GM19468 (cell line): ENCODE results near the gene DGAT2.
A peak's percentile ranks its signal among the peaks of the same experiment; 100 is the strongest.
"Not testable (repeated sequence)": the region's sequence is repeated elsewhere in the genome, so short reads cannot be mapped to it uniquely, and the experiment has no call there.

Experiments
- ATAC-seq: cut with Tn5 transposase; IDR thresholded peaks from one replicate; pipeline ENCODE4 v1.9.1; 2021; ENCODE audit warnings: mild to moderate bottlenecking, moderate library complexity, moderate number of reproducible peaks; ENCODE audit not compliant: unreplicated experiment; ENCODE audit errors: extremely low read depth

DGAT2 gene, protein sequence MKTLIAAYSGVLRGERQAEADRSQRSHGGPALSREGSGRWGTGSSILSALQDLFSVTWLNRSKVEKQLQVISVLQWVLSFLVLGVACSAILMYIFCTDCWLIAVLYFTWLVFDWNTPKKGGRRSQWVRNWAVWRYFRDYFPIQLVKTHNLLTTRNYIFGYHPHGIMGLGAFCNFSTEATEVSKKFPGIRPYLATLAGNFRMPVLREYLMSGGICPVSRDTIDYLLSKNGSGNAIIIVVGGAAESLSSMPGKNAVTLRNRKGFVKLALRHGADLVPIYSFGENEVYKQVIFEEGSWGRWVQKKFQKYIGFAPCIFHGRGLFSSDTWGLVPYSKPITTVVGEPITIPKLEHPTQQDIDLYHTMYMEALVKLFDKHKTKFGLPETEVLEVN

DNA sequence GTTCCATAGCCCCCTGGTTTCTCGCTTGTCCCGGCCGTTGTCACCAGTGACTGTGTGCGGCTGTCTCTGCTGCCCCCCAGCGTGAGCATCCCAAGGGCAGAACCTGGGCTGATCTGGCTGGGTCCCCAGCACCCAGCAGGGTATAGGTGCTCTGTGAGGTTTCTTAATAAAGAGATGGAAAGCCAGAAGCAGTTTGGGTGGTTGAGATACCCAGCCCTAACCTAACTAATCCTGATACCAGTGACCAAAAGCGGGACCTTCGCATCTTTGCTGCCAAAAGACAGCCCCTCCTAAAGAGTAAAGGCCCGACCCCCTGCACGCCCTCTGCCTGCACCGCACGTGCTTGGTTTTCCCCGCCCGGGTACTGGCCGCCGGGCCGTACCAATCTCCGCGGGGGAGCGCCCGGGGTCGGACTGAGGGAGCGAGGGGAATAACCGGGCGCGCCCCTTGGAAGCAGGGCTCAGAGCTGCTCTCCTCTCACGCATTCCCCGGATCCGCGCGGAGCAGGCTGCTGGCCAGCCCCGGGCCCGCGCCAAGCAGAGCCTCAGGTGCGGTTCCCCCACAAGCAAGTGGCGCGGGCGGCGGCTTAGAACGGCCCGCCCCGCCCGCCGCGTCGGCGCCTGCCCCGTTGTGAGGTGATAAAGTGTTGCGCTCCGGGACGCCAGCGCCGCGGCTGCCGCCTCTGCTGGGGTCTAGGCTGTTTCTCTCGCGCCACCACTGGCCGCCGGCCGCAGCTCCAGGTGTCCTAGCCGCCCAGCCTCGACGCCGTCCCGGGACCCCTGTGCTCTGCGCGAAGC, at the start of gene DGAT2:
Gene DGAT2, plus strand, starts transcription at position 667 of the 797 bp plus-strand sequence. CDS start 214 bp downstream, outside the sequence.
- ATAC-seq, result peak; percentile 68

DNA sequence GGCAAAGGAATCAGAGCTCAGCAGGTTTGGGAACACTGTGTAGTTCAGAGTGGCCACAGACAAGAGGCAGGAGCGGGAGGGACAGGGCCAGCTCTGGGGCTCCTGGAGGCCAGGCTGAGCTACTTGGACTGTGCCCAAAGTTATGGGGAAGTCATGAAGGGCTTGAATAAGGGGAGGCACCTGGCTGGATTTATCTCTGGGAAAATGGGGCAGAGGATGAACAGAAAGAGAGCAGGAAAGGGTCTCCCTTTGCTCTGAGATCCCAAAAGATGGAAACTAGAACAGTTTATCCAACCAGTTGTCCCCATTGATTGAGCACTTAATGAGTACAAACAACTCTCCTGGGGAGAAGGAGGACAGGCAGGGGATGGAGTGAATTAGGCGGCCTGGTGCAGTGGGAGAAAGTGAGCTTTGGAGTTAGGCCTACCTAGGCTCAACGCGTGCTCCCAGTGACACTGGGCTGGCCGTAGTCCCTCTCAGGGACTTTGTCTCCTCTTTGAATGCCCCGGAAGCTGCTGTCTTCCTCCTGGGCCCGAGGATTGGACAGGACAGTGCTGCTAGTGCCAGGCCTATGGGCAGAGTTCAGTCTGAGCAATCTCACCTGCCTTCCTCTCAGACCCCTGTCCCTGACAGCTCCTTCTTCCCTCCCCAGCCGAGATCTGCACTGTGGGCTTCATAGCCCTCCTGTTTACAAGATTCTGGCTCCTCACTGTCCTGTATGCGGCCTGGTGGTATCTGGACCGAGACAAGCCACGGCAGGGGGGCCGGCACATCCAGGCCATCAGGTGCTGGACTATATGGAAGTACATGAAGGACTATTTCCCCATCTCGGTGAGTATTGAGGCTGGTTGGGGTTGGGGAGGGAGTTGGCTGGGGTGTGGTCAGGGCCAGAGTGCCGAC, 49.0 kb upstream of the DGAT2 start:
- no peak for ATAC-seq

DNA sequence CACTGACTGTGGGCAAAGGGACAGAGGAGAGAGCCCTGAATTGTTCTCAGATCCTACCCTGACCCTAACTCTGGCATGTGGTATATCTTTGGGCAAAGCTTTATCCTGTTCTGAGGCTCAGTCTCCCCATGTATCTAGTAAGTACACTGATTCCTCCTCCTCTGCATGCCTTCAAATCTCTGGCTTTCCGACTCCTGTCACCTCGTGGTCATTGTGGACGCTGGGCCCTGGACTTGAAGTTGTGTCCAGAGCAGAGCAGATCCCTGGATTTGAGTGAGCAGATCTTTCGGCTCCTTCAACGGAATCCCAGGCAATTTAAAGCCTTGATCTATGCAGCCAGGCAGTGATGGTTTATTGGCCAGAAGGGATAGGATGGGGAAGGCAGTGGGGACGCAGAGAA, 47.9 kb upstream of the DGAT2 start:
- ATAC-seq, result no peak

DNA sequence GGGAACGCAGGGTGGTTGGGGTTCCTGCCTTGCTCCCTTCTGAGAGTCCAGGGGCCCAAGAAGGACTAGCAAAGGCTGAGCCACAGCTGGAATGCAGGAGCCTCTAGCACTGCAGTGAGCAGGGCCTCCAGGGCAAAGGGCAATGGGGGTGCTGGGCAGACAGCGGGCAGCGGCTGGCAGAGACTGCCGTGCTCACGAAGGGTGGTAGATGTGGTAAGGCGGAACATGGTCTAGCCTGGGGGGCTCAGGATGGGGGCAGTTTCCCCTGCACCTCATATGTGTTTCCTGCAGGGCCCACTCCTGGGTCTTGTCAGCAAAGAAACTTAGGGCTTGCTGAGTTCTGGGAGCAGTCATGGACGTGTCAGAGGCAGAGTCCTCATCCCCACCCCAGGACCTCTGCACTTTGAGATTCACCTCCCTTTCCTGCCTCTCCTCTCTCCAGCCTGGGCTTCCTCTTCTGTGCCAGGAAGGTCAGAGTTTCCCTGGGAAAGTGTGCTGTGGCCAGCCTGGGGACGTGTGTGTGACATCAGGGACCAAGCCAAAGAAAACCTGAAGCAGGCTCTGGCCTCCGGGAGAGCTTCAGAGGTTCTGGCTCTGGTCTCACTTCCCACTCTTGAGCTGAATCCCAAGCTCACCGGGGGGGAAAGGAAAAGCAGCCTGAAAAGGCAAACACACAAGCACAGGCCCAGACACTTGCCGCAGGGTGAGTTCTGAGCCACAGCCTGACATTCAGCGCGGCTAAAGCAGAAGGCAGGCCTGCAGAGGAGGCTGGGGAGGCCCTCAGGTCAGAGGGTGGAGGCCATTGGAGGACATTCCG, 46.5 kb upstream of the DGAT2 start:
- no peak for ATAC-seq

DNA sequence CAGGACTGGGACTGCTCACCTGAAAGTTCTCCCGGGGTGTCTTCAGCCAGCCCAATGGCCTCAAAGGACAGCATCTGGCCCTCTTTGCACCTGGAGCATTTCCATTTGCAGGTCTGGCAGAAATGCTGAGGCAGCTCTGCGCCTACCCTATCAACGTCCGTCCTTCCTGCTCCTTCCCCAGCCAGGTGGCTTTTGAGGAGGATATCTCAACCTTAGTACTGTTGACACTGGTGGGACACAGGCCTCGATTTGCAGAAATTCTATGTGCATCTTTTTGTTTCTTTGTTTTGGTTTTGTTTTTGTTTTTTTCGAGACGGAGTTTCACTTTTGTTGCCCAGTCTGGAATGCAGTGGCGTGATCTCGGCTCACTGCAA, 45.9 kb upstream of the DGAT2 start:
- no peak for ATAC-seq

DNA sequence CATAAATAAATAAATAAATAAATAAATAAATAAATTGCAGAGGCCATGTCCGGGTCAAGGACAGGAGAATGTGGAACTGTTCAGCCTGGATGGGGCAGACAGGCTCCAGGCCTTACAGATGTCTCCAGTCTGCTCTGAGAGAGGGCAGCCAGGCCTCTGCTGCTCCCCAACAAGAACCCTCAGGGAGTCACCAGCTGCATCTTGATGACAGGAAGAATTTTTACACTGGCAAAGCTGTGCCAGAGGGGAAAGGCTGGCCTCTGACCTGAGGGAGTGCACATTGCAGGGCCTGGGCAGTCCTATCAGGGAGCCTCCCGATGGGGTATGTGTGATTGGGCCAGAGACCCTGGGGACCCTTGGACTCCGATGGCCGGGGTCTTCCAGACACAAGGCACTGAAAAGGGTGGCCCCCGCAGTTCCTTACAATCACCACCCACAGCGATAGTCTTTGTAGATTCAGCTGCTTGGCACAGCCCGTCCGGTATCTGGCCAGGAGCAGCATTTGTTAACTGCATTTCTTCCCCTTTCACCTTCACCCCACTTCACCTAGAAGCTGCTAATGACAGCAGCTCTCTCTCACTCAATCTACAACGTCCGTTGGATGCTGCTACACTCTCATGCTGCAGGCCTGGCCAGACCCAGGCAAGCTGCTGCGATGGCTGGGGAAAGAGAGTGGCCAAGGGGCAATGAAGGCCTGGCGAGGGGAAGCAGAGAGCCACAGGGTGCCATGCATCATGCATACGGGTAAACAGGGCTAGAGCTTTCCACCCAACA, 42.8 kb upstream of the DGAT2 start:
- ATAC-seq, result no peak

DNA sequence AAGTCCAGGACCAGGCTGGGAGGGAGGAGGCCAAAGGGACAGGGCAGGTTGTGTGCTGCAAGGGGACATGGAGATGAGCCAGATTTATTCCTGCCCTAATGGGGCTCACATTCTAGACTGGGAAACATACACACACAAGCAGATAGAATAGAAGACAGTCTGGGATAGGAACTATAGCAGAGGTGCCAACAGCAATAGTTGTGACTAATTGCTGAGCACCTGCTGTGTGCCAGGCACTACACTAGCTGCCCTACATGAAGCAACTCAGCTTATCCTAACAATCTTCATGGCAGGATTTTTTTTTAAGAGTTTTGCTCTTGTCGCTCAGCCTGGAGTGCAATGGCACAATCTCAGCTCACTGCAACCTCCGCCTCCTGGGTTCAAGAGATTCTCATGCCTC, 39.6 kb upstream of the DGAT2 start:
- no peak for ATAC-seq

DNA sequence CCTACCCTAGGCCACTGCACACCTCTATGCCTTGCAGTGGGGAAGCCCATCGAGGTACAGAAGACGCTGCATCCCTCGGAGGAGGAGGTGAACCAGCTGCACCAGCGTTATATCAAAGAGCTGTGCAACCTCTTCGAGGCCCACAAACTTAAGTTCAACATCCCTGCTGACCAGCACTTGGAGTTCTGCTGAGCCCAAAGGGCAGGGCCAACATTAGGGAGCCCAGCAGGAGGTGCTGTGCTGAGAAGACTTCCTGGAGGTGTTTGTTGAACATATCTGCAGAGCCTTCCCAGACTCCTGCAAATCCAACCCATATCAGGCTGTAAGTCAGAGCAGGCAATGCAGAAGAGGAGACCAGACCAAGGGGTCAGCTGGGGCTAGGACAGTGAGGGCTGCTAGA, 37.5 kb upstream of the DGAT2 start:
- no peak for ATAC-seq

DNA sequence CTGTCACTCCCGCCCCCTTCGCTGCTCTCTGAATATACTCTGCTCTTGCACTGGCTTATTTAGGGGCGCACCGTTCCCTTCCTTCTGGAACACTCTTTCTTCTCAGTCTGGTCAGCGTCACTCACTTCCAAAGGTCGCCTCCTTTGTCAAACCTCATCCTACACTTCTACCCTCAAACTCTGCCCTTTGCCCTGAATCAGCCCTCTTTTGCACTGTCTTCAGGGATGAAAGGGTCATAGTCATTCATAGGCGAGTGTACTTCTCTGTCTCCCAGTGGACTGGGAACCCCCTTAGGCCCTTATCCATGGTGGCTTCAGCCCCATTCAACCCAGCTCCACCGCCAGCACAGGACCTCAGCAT, 35.5 kb upstream of the DGAT2 start:
- no peak for ATAC-seq

DNA sequence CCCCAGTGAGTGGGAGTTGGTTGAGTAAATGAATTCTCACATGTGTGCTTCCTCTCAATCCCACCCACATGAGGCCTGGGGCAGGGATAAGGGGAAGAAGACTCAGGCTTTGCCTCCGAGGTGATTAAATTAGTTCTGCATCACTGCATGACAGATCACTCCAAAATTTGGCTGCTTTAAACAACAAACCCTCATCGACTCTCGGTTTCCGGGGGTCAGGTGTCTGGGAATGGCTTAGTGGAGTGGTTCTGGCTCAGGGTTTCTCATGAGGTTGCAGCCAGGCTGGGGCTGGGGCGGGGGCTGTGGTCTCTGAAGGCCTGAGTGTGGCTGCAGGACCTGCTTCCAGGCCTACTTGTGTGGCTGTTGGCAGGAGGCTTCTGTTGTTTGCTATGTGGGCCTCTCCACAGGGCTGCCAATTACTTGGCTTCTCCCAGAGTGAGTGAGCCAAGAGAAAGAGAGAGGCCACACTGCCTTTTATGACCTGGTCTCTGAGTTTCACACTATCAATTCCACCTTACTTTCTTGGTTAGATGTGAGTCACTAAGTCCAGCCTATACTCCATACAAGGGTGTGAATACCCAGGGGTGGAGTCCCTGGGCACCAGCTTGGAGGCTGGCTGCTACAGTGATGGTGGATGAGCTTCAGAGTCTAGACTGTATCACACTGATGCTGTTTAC, 35.0 kb upstream of the DGAT2 start:
- ATAC-seq, result no peak

DNA sequence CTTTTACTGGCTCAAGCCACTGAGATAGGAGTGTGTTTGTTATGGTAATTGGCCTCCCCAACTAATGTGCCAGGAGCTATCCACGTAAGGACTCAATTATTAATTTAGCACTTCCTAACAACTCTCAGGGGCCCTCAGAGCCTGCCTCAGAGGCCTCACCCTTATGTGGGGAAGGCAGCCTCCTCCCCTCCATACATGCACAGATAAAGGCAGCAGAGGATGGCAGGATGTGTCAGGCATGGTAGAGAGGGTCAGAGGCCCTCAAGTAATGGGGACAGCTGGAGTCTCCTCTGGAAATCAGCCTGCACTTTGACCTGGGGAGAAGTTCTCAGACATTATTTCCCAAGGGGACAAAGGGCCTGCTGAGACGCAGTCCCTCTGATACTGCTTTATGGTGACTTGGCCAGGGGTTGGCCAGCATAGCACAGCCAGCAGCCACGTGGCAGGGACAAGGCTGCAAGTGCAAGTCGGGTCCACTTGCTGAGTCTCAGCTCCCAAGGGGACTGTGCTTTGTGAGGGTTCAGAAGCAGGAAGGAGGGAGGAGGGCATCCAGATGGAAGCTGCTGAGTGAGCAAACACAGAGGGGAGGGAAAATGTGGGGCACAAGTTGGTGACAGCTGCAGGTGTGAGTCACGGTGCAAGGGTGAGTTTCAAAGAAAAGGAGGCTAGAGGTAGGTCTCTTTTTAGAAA, 33.9 kb upstream of the DGAT2 start:
- ATAC-seq, result no peak

DNA sequence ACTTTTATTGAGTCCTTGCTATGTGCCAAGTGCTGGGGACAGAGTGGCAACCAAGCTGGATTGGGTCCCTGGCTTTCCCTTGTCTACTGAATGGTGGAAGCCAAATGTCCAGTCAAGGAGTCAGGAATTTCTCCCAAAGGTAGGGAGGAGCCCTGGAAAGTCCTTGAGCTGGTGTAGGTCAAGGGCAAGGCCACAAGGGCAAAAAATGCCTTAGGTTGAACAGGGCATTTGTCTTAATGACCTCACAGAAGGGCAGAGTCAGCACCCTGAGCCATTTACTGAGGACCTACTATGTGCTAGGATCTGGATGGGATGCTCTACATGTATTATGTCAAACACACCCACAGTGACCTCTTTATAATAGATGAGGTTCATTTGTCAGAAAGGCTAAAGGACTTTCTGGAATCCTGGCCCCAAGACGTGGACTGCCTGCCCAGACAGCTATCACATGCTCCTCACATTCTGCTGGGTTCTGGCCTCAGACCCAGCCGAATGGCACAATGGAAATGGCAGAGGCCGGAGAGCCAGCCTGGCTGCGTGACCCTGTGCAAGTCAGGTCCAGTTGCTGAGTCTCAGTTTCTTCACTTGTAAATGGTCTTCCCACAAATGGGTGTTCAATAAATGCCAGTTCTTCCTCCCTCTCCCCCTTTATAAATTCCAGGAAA, 33.3 kb upstream of the DGAT2 start:
- ATAC-seq, result no peak

DNA sequence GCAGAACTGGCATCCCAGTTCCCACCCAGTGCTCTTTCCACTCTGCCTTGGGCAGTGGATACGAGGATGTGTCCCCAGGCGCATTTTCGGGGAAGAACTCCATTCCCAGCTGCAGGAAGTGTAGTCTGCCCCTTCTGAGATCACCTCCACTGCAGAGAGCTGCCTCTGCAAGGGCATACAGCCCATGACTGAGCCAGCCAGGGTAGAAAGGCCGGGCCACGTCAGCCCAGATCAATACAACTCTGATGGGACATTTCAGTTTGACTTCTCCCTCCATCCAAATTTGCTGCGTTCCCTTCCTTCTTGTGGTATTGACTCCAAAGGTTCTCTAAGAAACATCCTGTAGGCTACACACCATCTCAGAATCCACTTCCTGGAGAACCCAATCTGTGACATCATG, 31.3 kb upstream of the DGAT2 start:
- no peak for ATAC-seq

DNA sequence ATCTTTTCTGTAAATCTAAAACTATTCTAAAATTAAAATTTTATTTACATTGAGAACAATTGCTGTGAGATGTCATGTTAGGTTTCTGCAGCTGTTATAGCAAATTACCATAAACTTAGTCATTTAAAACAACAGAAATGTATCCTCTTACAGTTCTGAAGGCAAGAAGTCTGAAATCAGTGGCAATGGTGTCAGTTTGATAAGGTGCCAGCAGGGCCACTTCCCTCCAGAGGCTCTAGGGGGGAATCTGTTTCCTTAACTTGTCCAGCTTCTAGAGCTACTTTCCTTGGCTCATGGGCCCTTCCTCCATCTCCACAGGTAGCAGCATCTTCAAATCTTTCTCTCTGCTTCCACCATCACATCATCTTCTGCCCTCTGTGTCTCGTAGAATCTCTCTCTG, 27.9 kb upstream of the DGAT2 start:
- ATAC-seq, result no peak

DNA sequence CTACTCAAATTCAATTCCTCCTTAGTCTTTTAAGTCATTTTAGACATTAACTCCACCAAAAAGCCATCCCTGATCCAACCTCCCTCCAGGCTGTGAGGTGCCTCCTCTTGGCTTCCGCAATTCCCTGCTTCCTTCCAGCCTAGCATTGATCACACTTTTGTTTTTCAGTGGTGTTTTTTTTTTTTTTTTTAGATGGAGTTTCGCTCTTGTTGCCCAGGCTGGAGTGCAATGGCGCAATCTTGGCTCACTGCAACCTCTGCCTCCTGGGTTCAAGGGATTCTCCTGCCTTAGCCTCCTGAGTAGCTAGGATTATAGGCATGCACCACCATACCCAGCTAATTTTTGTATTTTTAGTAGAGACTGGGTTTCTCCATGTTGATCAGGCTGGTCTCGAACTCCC, 25.4 kb upstream of the DGAT2 start:
- not testable (repeated sequence) for ATAC-seq

DNA sequence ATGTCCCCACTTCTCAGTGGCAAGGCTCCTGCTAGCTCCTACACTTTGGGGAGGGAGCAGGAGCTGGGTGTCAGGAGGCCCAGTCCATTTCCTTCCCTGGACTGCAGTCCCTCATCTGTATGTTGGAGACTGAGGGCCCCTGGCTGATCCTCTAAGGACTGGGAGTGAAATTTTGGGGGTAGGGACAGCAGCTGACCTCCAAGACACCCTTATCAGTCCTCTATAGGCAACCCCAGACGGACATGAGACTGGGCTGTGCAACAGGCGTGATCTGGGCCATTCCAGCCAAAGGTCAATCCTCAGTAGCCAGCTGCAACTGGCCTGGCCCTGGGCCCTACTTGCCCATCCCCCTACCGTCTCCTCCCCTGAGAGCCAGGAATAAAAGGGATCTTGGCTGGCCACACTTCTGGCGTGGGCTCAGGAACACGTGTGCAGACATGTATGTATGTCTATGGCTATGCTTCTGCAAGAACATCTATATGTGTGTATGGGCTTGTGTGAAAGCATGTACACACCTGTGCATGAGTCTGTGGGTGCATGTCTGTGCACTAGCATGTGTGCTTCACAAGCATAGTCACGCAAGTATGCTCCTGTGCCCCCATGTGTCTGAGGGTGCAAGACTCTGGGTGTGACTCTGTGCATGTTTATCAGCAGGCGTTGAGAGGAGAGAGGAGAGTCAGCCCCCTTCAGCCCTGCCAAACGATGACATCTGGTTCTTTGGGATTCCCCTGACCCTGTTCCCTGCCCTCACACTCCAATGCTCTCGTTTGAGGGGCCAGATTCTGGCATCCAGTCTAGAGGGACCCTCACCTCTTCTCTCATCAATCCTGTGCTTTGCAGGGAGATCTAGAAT, 24.6 kb upstream of the DGAT2 start:
- no peak for ATAC-seq

DNA sequence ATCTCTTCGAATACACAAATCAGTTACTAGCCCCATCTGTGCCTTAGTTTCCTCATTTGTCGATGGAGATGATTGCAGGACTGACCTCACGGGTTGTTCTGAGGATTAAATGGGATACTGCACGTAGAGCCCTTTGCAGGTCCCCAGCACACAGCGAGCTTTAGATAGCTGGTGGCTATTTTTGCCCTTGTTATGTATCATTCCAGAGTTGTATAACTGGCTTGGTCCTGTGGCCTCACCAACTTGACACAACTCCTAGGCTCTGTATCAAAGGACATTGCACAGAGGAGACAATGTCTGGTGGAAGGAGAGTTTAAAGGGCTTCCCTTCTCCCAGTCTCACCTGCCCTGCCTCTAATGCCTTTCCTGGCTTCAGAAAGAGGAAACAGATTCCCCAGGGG, 22.8 kb upstream of the DGAT2 start:
- no peak for ATAC-seq
